ENCODE data around the gene TSSC4.

DNA sequence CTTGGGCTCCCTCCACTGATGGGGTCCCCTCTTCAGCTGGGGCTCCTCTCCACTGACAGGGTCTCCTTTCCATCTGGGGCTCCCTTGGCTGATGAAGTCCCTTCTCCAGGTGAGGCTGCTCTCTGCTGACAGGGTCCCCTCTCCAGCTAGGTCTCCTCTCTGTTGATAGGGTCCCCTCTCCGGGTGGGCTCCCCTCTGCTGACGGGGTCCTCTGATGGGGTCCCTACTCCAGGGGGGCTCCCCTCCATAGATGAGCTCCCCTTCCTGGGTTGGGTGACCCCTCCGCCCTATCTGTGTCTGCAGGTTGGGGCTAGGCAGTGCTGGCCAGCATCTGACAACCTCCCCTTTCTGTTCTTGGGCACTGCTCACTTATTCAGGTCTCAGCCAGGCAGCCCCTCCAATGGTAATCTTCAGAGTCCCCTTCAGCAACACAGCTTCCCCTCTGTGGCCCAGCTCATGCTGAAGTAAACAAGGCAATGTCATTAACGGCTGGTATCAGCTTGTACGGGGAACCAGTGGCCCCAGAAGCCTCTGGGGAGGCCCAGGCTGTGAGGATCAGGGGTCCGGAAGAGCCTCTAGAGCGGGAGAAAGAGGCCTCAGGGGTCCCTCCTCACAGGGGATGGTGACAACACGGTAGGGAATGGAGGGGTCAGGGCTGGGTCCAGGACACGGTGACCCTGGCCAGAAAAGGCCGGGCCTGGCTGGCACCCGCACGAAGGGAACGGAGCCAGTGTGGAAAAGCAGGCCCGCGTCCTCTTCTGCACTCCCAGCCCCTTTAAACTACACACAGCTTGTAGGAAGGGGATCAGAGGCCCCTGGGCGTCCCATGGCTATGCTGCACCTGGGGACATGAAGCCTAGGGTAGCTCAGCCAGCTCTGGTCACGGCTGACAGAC lies 33.0 kb upstream of the TSSC4 start:
- TF ChIP-seq CTCF (IDR thresholded peaks at IDR 0.05; ENCODE audit: insufficient read depth, low read depth, low read length) (no peak), EZH2 (IDR thresholded peaks at IDR 0.05; ENCODE audit: insufficient read depth, low read length) (no peak)
